GM19328 (cell line): Measurements from ENCODE around the gene VWA2.

Experiments
- ATAC-seq: cut with Tn5 transposase; IDR thresholded peaks from one replicate; pipeline ENCODE4 v1.9.1; 2021; ENCODE audit warnings: mild to moderate bottlenecking, moderate library complexity; ENCODE audit not compliant: unreplicated experiment

The VWA2 gene

DNA sequence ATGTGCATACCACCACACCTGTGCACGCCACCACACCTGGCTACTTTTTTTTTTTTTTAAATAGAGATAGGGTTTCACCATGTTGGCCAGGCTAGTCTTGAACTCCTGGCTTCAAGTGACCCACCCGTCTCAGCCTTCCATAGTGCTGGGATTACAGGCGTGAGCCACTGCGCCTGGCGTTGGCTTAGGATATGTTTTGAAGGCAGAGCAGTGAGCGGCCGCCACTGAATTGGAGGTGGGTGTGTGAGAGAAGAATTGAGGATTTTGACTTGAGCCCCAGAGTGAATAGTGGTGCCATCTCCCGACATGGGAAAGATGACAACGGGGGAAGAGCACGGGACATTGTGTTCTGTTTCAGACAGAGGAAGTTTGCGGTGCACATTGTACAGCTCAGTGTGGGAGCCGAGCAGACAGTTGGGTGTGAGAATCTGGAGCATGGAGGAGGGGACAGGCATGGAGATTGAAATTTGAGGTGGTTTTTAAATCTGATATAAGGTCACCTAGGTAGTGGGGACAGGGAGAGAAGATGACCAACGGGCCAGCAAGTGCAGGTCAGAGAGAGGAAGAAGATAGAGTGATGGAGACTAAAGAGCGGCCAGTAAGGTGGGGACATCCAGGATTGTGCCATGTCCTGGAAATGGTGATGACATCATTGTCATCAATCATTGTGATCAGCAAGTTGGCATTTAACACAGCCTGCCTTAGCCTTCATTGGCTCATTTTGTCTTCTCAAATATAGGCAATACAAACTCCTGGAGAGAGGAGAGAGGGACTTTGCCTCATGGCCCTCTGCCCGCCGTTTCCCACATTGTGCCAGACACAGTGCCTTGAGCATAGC, 35.8 kb downstream of the VWA2 start:
- ATAC-seq: no peak

DNA sequence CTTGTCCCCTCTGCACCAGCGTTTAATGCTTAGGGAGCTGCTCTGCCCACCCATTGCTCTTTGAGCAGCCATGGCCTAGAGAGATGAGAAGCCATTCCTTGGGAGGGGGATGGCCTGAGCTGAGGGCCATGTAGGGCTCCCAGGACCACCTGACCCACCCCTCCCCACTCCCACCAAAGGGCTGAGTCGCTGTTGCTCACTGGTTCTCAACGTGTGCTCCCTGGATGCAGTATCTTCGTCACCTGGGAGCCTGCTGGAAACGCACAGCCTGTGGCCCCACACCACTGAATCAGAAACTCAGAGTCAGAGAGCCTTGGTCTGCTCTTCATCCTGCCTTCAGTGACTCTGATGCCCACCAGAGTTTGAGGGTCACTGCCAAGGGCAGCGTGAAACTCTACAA, 37.0 kb downstream of the VWA2 start:
- ATAC-seq: no peak

DNA sequence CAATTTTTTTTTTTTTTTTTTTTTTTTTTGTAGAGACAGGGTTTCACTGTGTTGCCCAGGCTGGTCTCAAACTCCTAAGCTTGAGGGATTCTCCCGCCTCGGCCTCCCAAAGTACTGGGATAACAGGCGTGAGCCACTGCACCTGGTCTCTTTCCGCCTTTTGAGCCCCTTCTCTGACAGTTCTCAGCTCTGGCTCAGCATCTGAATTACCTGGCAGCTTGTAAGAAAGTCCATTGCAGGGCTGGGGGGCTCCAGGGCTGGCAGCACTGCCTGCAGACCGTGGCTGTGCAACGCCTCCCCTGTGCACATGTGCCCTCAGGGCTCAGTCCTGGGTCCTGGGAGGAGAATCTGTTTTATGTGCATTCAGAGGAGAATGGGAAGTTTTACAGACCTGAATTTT, 37.6 kb downstream of the VWA2 start:
- no peak for ATAC-seq

DNA sequence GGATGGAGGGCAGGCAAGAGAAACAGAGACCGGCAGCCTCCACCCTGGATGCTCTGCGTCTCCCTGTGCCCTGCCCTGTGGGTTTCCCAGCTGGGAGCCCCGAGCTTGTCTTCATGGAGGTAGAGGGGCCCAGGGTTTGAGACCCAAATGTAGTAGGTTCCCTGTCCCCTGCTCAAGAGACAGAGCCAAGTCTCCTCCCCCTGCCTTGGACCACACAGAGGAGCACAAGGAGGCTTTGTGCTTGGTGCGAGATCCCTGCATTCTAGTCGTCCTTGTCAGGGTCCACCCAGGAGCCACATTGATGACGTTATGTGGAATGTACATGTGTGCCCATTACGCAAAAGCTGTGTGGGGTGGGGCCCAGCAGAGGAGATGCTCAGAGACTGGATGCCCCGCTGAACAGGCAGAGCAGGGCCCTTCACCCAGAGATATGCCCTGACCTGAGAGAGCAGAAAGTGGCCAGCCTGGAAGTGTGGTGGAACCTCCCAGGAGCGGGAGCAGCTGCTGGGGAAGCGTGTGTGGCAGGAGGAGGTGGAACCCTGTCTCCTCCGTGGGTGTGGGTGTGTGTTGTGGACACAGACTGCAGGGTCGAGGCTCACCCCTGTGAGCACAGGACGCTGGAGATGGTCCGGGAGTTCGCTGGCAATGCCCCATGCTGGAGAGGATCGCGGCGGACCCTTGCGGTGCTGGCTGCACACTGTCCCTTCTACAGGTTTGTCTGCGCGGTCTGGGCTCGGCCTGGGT, 39.3 kb downstream of the VWA2 start:
- no peak for ATAC-seq

DNA sequence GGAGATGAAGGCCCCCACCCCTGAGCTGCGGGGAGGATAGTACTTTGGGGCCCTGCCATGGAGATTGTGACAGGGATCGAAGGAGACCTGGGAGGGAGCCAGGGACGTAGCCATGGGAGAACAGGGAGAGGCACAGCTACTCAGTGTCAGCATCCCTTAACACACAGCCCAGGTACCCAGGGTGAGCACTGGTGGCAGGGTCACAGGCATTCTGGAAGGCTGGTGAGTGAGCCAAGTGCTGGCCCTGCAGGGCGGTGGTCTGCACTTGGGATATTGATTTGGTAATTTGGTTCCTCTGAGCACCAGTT, 39.8 kb downstream of the VWA2 start:
- ATAC-seq: no peak

DNA sequence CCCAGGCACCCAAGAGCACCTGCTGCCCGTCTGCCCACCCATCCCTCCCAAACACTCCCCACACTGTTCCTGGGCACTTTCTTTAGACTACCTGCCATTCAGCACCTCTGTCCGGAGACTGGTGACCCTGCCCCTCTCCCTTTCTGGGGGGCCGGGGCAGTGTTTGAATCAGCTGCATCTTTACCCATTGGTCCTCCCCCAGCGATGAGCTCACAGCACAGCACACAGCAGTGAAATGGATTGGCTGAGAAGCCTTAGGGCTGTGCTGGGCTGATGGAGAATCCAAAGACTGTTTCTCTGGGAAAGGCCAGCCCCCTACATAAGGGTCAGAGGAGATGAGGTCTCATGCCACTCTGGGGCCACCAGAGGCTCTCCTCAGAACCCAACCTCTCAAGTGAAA, 40.2 kb downstream of the VWA2 start:
- no peak for ATAC-seq

DNA sequence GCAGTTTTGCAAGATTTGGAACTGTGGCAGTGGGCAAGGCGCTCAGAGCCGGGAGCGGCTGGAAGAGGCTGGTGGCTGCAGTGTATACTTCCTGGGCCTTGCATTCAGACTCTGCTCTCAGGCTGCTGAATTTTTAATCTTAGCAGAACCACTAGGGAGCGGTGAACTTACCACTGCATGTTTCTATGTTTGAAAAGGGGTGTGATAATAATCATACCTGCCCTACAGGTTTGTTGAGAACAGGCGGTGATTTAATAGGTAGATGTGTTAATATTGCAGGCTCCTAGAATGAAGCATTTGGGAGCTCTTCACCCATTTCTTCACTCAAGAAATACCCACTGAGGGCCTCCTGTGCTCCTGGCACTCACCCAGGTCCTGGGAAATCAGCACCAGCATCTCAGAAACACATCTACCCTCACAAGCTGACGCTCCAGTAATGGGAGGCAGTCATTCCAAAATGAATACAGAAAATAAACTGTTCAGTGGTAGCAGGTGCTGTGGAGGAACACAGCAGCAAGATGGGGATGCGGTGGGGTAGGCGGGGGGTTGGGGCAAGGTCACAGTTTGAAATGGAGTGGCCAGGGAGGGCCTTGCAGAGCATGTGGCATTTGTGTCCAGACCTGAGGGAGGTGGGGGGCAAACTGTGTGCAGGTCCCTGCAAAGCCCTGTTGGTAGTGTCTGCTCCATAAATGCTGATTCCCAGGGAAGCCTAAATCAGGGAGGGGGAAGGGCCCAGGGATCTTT, 41.0 kb downstream of the VWA2 start:
- no peak for ATAC-seq

DNA sequence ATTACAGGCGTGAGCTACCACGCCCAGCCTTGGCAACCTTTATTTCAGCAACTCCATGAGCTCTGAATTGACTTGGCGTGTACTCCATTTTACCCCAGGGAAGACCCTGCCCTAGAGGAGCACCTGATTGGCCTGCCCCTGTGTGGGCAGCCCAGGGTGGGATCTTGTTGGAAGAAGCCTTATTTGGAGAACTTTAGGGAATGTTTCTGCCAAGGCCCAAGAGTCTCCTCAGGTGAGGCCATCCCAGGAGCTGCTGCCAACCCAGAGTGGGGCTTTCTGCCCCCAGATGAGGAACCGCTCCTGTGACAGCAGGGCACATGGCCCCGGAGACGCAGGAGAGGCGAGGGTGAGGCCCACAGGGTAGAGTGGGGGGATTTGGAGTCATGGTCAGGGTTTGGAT, 42.0 kb downstream of the VWA2 start:
- ATAC-seq: no peak

DNA sequence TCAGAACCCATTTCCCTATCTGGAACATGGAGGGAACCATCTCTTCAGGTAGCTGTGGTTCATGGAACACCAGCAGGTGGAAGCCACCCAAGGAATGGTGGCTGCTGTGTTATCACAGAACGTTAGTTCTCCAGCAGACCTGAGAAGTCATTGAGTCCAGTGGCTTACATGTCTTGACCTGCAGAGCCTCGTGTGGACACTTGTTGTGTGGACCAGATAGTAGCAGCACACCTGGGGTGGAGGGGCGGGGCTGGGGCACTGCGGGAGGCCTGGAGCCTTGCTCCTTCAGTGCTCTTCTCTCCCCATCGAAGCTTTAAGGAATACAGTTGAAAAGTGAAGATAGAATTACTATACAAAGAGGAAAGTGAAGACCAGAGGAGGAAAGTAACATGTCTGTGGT, 42.4 kb downstream of the VWA2 start:
- no peak for ATAC-seq

DNA sequence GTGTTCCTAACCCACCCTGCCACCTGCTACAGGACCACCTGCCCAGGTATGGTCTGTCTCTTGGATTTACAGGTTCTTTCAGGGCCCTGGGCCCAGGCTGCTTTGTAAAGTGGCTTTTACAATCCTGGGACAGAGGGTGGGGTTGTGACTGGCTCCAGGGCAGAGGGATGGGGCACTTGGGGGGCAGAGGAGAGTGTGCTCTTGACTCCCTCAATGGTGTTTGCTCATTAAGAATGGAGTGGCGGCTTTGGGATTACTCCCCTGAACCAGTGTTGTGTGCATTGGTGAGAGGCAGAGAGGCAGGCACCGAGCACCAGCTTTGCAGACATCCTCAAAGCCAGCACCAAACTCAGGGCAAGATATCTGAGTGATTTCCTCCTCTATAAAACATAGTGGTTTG, 43.5 kb downstream of the VWA2 start:
- ATAC-seq: no peak

DNA sequence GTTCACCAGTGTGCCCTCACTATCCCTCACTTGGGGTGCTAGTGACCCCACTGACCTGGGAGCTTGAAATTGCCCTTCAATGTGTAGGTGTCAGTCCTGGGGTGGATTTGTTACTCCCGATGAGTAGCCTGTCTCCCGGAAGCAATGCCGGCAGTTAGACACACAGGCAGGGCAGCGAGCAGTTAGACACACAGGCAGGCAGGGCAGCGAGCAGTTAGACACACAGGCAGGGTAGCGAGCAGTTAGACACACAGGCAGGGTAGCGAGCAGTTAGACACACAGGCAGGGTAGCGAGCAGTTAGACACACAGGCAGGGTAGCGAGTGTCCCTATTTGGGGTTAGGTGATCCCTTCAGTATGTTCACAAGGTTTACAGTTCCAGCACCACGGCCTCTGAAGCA, 44.0 kb downstream of the VWA2 start:
- ATAC-seq: no peak

DNA sequence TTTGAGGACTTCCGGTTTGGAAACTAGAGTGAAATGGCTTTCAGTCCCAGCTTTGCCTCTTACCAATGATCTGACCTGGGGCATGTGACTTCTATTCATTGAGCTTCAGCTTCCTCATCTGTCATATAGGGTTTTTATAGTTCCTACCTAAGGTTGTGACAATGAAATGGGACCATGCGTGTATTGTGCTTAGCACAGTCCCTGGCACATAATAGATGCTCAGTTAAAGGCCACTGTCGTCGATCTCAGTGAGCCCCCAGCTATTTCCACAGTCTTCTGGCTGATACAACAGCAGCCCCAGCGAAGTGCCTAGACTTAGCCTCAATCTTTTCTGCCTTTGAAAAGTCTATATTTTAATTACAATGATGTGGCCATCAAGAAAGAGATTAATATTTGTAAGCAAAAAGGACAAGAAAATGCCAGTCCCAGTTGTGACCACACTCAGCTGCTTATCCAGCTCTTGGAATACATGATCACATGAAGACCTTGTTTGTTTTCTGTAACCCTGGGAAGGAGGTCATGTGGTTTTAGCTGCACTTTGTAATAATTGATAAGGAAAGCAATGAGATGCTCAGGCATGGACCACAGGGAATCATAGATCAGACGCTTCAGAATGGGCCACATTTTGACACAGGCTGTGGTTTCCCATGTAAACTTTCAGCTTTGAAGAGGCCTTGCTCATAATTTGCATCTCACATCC, 44.6 kb downstream of the VWA2 start:
- no peak for ATAC-seq

DNA sequence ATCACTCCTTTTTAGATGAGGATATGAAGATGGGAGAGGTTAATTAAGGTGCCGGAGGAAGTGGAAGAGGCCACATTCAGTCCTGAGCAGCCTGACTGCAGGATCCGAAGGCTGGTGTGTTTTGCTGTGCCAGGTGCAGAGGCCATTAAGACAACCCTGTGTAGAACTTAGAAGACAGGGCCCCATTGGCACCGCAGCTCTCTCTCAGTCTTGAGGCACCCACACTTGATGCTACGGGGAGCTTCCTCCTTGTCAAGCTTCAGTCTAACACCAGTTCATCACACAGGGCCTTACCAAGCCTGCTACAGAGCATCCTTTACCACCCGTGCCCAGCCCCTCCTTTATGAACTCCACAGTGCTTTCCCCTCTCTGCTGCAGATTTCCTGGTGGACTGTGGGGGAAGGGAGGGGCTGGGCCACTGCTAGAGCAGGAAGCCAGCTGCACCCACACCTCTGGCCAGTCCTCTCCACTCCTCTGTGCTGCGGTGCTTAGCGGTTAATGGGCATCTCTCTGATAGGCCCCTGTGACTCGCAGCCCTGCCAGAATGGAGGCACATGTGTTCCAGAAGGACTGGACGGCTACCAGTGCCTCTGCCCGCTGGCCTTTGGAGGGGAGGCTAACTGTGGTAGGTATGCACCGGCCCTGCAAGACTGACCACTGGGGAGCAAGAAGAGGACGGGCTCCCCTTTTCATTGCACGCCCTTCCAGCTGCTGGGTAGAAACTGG, 45.5 kb downstream of the VWA2 start:
- ATAC-seq: no peak

DNA sequence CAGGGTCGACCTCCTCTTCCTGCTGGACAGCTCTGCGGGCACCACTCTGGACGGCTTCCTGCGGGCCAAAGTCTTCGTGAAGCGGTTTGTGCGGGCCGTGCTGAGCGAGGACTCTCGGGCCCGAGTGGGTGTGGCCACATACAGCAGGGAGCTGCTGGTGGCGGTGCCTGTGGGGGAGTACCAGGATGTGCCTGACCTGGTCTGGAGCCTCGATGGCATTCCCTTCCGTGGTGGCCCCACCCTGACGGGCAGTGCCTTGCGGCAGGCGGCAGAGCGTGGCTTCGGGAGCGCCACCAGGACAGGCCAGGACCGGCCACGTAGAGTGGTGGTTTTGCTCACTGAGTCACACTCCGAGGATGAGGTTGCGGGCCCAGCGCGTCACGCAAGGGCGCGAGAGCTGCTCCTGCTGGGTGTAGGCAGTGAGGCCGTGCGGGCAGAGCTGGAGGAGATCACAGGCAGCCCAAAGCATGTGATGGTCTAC, 46.9 kb downstream of the VWA2 start:
- ATAC-seq: no peak

DNA sequence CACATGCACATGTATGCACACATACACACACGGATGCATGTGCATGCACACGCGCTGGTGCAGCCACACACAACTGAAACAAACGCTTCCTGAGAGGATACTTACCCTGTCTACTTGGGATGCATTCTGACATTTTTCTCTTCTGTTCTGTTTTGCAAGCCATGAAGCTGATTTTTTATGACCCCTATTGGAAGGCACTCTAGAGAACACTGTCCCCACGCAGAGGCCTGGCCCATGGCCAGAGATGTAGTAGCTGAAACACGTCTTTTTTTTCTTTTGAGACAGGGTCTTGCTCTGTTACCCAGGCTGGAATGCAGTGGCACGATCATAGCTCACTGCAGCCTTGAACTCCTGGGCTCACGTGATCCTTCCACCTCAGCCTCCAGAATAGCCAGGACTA, 47.9 kb downstream of the VWA2 start:
- no peak for ATAC-seq

DNA sequence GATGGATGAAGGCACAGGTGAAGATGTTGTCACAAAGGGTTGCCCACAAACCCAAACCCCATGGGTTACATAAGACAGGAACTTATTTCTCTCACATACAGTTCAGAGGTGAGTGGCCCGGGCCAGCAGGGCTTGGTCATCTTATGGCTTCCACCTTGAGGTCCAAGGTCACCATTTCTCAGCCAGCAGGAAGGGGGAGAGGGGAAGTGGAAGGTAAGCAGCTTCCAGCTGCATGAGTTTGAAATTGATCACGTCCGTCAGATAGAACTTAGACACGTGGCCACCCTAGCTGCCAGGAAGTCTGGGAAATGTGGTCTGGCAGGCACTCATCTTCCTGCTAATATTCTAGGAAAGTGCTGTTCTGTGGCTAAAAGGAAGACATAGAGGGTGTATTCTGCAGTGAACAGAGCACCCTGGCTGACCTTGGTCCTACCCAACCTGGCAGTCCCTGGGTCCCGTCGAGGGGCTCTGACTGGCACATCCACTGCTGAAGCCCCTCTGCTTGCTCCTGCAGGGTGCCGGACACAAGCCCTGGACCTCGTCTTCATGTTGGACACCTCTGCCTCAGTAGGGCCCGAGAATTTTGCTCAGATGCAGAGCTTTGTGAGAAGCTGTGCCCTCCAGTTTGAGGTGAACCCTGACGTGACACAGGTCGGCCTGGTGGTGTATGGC, 49.5 kb downstream of the VWA2 start:
- ATAC-seq: no peak

DNA sequence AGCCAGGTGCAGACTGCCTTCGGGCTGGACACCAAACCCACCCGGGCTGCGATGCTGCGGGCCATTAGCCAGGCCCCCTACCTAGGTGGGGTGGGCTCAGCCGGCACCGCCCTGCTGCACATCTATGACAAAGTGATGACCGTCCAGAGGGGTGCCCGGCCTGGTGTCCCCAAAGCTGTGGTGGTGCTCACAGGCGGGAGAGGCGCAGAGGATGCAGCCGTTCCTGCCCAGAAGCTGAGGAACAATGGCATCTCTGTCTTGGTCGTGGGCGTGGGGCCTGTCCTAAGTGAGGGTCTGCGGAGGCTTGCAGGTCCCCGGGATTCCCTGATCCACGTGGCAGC, 50.0 kb downstream of the VWA2 start:
- no peak for ATAC-seq

DNA sequence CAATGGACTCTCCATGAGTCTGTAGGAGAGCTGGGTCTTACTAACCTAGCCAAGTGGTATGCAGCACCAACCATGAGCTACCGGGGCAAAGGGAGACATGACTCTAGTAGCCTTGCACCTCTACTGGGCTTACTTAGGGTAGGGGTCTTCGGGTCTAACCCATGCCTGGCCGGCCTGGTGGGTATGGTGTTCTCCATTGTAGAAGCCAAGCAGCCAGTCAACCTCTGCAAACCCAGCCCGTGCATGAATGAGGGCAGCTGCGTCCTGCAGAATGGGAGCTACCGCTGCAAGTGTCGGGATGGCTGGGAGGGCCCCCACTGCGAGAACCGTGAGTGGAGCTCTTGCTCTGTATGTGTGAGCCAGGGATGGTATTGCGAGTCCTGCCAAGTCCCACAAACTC, 51.0 kb downstream of the VWA2 start:
- no peak for ATAC-seq

DNA sequence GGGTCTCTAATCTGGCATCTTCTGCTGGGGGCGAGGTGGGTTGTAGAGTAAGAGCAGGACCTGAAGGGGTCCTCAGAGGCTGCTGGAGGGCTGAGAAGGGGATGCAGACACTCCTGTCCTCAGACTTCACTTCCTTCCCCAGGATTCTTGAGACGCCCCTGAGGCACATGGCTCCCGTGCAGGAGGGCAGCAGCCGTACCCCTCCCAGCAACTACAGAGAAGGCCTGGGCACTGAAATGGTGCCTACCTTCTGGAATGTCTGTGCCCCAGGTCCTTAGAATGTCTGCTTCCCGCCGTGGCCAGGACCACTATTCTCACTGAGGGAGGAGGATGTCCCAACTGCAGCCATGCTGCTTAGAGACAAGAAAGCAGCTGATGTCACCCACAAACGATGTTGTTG, 52.0 kb downstream of the VWA2 start:
- ATAC-seq: no peak

DNA sequence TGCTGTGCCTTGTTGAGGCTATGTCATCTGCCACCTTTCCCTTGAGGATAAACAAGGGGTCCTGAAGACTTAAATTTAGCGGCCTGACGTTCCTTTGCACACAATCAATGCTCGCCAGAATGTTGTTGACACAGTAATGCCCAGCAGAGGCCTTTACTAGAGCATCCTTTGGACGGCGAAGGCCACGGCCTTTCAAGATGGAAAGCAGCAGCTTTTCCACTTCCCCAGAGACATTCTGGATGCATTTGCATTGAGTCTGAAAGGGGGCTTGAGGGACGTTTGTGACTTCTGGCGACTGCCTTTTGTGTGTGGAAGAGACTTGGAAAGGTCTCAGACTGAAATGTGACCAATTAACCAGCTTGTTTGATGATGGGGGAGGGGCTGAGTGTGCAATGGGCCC, 52.5 kb downstream of the VWA2 start:
- ATAC-seq: no peak
